Neural crest cell (in vitro differentiated cells): Measurements from ENCODE around the gene NELL1. TPM values are rescaled to one million over a fixed set of nuclear protein-coding genes. Genes with fewer than 3 reads are reported as not detected.

ENCODE experiments used
- DNase-seq: peaks from one replicate; pipeline ENCODE4 v3.0.0; 2021; ENCODE audit warnings: low read depth, mixed read lengths, low spot score
- H3K27ac Mint-ChIP-seq: one replicate; pipeline ENCODE4 v1.8.0; 2021; ENCODE audit warnings: mild to moderate bottlenecking, mixed read lengths; ENCODE audit not compliant: unreplicated experiment
- H3K27me3 Mint-ChIP-seq: 2 replicates; pipeline ENCODE4 v1.8.0; 2021; ENCODE audit warnings: low read depth, mild to moderate bottlenecking, mixed read lengths
- H3K36me3 Mint-ChIP-seq: 2 replicates; pipeline ENCODE4 v1.8.0; 2021; ENCODE audit warnings: low read depth, mild to moderate bottlenecking, mixed read lengths
- H3K4me1 Mint-ChIP-seq: 2 replicates; pipeline ENCODE4 v1.8.0; 2021; ENCODE audit warnings: mixed read lengths
- H3K4me3 Mint-ChIP-seq: one replicate; pipeline ENCODE4 v1.8.0; 2021; ENCODE audit warnings: mild to moderate bottlenecking, mixed read lengths
- H3K9me3 Mint-ChIP-seq: 2 replicates; pipeline ENCODE4 v1.8.0; 2021; ENCODE audit warnings: mixed read lengths
- CTCF ChIP-seq: fragments of 200-600 bp; sonication (generic); conservative IDR thresholded peaks from 2 replicates; pipeline ENCODE4 v1.5.0; 2021; ENCODE audit warnings: antibody characterized with exemption, mild to moderate bottlenecking
- total RNA-seq: library from RNA; stranded (reverse); gene quantifications from 2 replicates; pipeline ENCODE4 v1.2.1, GENCODE V29; 2021

Gene NELL1
- total RNA-seq, 1 donor from 2014 or later, result 0.51 TPM

- Mint-ChIP-seq H3K27ac (no peak overlapping the region), H3K9me3 (no peaks in the 10 kb centered on the region), H3K4me1 (peaks cover 16% of the 10 kb centered on the region), H3K36me3 (no peaks in the 10 kb centered on the region), H3K27me3 (peaks cover 34% of the 10 kb centered on the region), H3K4me3 (no peak overlapping the region)
- DNase-seq, result no peak
- no peak for TF ChIP-seq CTCF
Observed at GRCh38 chr11:20775331-20775730, 105.9 kb downstream of the NELL1 start.

- no peaks in the 10 kb centered on the region for H3K36me3 Mint-ChIP-seq
- H3K27ac Mint-ChIP-seq, result no peak overlapping the region
- H3K4me3 Mint-ChIP-seq, result no peak overlapping the region
- no peaks in the 10 kb centered on the region for H3K9me3 Mint-ChIP-seq
- DNase-seq, result no peak
- H3K27me3 Mint-ChIP-seq, result peaks cover 9% of the 10 kb centered on the region
- H3K4me1 Mint-ChIP-seq, result no peaks in the 10 kb centered on the region
- no peak for TF ChIP-seq CTCF
Observed at GRCh38 chr11:20782775-20783174, 113.4 kb downstream of the NELL1 start.

GRCh38 chr11:20783220-20783619 is 113.8 kb downstream of the NELL1 start:
- H3K36me3 Mint-ChIP-seq, result no peaks in the 10 kb centered on the region

GRCh38 chr11:20790622-20791021 is 121.2 kb downstream of the NELL1 start:
- DNase-seq, result no peak

More at GRCh38 chr11:20783220-20783619, 113.8 kb downstream of the NELL1 start:
- TF ChIP-seq CTCF, result no peak
- no peak overlapping the region for H3K4me3 Mint-ChIP-seq
- no peak for DNase-seq
- H3K9me3 Mint-ChIP-seq, result no peaks in the 10 kb centered on the region
- H3K4me1 Mint-ChIP-seq, result no peaks in the 10 kb centered on the region
- no peak overlapping the region for H3K27ac Mint-ChIP-seq
- peaks cover 4% of the 10 kb centered on the region for H3K27me3 Mint-ChIP-seq

GRCh38 chr11:20795005-20795404 is 125.6 kb downstream of the NELL1 start:
- Mint-ChIP-seq H3K27me3 (peaks cover 3% of the 10 kb centered on the region), H3K4me3 (no peak overlapping the region), H3K36me3 (no peaks in the 10 kb centered on the region), H3K4me1 (no peaks in the 10 kb centered on the region), H3K27ac (no peak overlapping the region), H3K9me3 (peaks cover 2% of the 10 kb centered on the region)
- TF ChIP-seq CTCF, result no peak
- DNase-seq, result no peak

More at GRCh38 chr11:20790622-20791021, 121.2 kb downstream of the NELL1 start:
- no peak for TF ChIP-seq CTCF
- Mint-ChIP-seq H3K4me3 (no peak overlapping the region), H3K4me1 (no peaks in the 10 kb centered on the region), H3K9me3 (no peaks in the 10 kb centered on the region), H3K27me3 (peaks cover 3% of the 10 kb centered on the region), H3K36me3 (no peaks in the 10 kb centered on the region), H3K27ac (no peak overlapping the region)

GRCh38 chr11:20808328-20808727 is 138.9 kb downstream of the NELL1 start:
- no peak for TF ChIP-seq CTCF
- no peaks in the 10 kb centered on the region for H3K36me3 Mint-ChIP-seq
- H3K9me3 Mint-ChIP-seq, result peaks cover 13% of the 10 kb centered on the region
- no peaks in the 10 kb centered on the region for H3K4me1 Mint-ChIP-seq
- no peak overlapping the region for H3K27ac Mint-ChIP-seq
- H3K4me3 Mint-ChIP-seq, result no peak overlapping the region
- DNase-seq, result no peak
- no peaks in the 10 kb centered on the region for H3K27me3 Mint-ChIP-seq
